Activated naive CD8-positive, alpha-beta T cell treated with anti-CD3 and anti-CD28 coated beads, Interleukin-2, amount 10 ng/mL, durations not matched to agents 7 days and 5 days (primary cell): ENCODE data around the gene FAM114A2. TPM values are rescaled to one million over a fixed set of nuclear protein-coding genes. Genes with fewer than 3 reads are reported as not detected.

Experiments
- total RNA-seq, 2 experiments: library from RNA; stranded (reverse); gene quantifications; one replicate each; pipeline ENCODE4 v1.2.3, GENCODE V29; 2021

Gene FAM114A2
- total RNA-seq, 2 experiments from 2014 or later: 25.8 to 28.6 TPM

Other genes starting within 250 kb of the FAM114A2 start
- gene MFAP3, start 57 bp upstream of the FAM114A2 start, total RNA-seq: 10 to 100 TPM; 26.0 to 26.1 TPM
- gene GALNT10, start 151.8 kb upstream of the FAM114A2 start, total RNA-seq: 10 to 100 TPM; 34.6 to 36.0 TPM